ENCODE measurements around the gene VTI1A. TPM values are rescaled to one million over a fixed set of nuclear protein-coding genes. Genes with fewer than 3 reads are reported as not detected.

VTI1A gene
- total and polyA plus RNA-seq, 2 of the 8 experiments (the other 6 are each of a cell fraction or from before 2014, with no cell fraction given), result 6.0 to 20.0 TPM

DNA sequence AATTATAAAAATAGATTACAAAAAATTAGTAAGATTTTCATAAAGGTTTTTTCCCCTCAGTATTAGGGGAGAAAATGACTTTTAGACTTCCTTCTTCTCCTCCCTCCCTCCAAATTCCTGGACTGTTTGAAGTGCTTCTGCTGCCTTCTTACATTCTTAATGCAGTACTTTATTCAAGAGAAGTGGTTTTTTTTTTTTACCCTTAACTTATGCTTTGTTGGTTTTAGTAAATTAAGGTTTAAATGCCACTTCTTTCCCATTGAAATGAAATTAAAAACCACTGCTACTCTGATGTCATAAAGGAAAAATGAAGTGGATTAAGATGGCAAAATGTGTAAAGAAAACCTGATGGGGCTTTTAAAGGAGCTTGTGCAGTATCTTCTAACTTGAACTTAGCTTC is 140.7 kb downstream of the VTI1A start:
- Histone ChIP-seq H2AK5ac (ENCODE audit: low read depth, low read length) (no peak overlapping the region), H4K8ac (ENCODE audit: extremely low read depth, insufficient read depth, low read length) (no peak overlapping the region), H3K4me1 (replicated peaks in 1 of 4; ENCODE audit: control insufficient read depth in 3 of 4, insufficient read depth in 4 of 4, low read length in 3 of 4) (peaks cover 0 to 7% (median 2%) of the 10 kb centered on the region in 4 experiments; a peak in 3 of 7 replicates), H4K5ac (ENCODE audit: insufficient read length, low read depth, low read length) (no peak overlapping the region), H3K4ac (replicated peaks; ENCODE audit: insufficient read length, low read depth, low read length) (no peak overlapping the region), H3K79me1 (ENCODE audit: low read depth, low read length) (no peaks in the 10 kb centered on the region), H2BK5ac (ENCODE audit: low read depth, low read length) (no peak overlapping the region), H3K14ac (ENCODE audit: insufficient read length) (no peak overlapping the region), H3K27me3 (replicated peaks in 1 of 4; ENCODE audit: control insufficient read depth in 3 of 4, extremely low read depth in 1 of 4, insufficient read depth in 3 of 4, low read length in 3 of 4) (no peaks in the 10 kb centered on the region), H4K20me1 (replicated peaks in 1 of 2; ENCODE audit: control insufficient read depth in 1 of 2, insufficient read depth in 2 of 2, low read length in 2 of 2) (no peaks in the 10 kb centered on the region), H3K18ac (ENCODE audit: extremely low read depth, low read length) (no peak overlapping the region), H3K27ac (ENCODE audit: low read depth, low read length) (no peak overlapping the region), H3K4me2 (ENCODE audit: insufficient read depth in 1 of 2, low read depth in 2 of 2, low read length in 2 of 2) (no peak overlapping the region), H3K23ac (ENCODE audit: insufficient read length) (no peak overlapping the region), H3K4me3 (ENCODE audit: extremely low read depth in 1 of 4, insufficient read depth in 2 of 4, low read depth in 3 of 4, low read length in 4 of 4) (no peak overlapping the region), H2BK20ac (ENCODE audit: low read length) (no peak overlapping the region), H2AFZ (ENCODE audit: low read length) (no peak overlapping the region), H3K9ac (replicated peaks in 1 of 4; ENCODE audit: extremely low read depth in 1 of 4, low read depth in 3 of 4, low read length in 3 of 4) (no peak overlapping the region), H3K9me3 (ENCODE audit: insufficient read depth in 2 of 2, low read depth in 1 of 2, low read length in 1 of 2) (no peaks in the 10 kb centered on the region), H3K56ac (replicated peaks; ENCODE audit: insufficient read length, low read depth, low read length) (no peak overlapping the region), H4K91ac (replicated peaks; ENCODE audit: insufficient read length, low read length) (no peak overlapping the region), H3K79me2 (ENCODE audit: control insufficient read depth in 1 of 2, insufficient read depth in 2 of 2, low read length in 2 of 2) (no peaks in the 10 kb centered on the region), H2BK15ac (ENCODE audit: low read length) (no peak overlapping the region), H2BK120ac (replicated peaks; ENCODE audit: low read depth, low read length) (no peak overlapping the region), H3K36me3 (ENCODE audit: control insufficient read depth in 2 of 4, insufficient read depth in 4 of 4, low read length in 3 of 4) (no peaks in the 10 kb centered on the region), H3K23me2 (ENCODE audit: low read depth, low read length) (no peaks in the 10 kb centered on the region), H2BK12ac (ENCODE audit: low read depth, low read length) (no peak overlapping the region)
- DNase-seq (ENCODE audit: low read depth in 1 of 2, low spot score in 2 of 2), result no peak
- ChIA-PET POLR2A (ENCODE audit: partially characterized antibody) (interaction anchor here (1.1 kb wide), 1 partner anchor 11 kb away, joined by 3 read pairs; no protein-coding TSS in a partner anchor), CTCF (ENCODE audit: partially characterized antibody) (interaction anchor here (0.8 to 1.2 kb wide), 5 partner anchors 116 to 797 kb away, joined by 3 to 6 read pairs (median 3); no protein-coding TSS in a partner anchor)
- no peak for FAIRE-seq
- TF ChIP-seq KDM5A (IDR thresholded peaks at IDR 0.05; ENCODE audit: low read length), result no peak
- 0 out of 2 replicates have a peak, but pooled peaks have one; percentile 13 for TF ChIP-seq TEAD4 (IDR thresholded peaks at IDR 0.05; ENCODE audit: low read depth, low read length)
- TF ChIP-seq HDAC6 (IDR thresholded peaks at IDR 0.05; ENCODE audit: low read depth, low read length), result no peak
